Neuron (in vitro differentiated cells): ENCODE results near the gene LLGL2.
"Not testable (repeated sequence)": the region's sequence is repeated elsewhere in the genome, so short reads cannot be mapped to it uniquely, and the experiment has no call there.

Source experiments
- H2AFZ ChIP-seq: one replicate; pipeline ENCODE4 v1.6.1; 2013; ENCODE audit warnings: low read depth, mild to moderate bottlenecking, inconsistent platforms, low read length, moderate library complexity
- H3K27me3 ChIP-seq: one replicate; pipeline ENCODE4 v1.6.1; 2013; ENCODE audit warnings: low read length; ENCODE audit not compliant: insufficient read depth
- H3K36me3 ChIP-seq: one replicate; pipeline ENCODE4 v1.6.1; 2013; ENCODE audit warnings: low read length; ENCODE audit not compliant: insufficient read depth
- H3K4me1 ChIP-seq: one replicate; pipeline ENCODE4 v1.6.1; 2013; ENCODE audit warnings: low read length; ENCODE audit not compliant: insufficient read depth
- H3K4me3 ChIP-seq: 2 replicates; pipeline ENCODE4 v1.5.1; 2013; ENCODE audit warnings: mild to moderate bottlenecking, low read length, moderate library complexity
- H3K9me3 ChIP-seq: one replicate; pipeline ENCODE4 v1.6.1; 2013; ENCODE audit warnings: low read length

Gene LLGL2

DNA sequence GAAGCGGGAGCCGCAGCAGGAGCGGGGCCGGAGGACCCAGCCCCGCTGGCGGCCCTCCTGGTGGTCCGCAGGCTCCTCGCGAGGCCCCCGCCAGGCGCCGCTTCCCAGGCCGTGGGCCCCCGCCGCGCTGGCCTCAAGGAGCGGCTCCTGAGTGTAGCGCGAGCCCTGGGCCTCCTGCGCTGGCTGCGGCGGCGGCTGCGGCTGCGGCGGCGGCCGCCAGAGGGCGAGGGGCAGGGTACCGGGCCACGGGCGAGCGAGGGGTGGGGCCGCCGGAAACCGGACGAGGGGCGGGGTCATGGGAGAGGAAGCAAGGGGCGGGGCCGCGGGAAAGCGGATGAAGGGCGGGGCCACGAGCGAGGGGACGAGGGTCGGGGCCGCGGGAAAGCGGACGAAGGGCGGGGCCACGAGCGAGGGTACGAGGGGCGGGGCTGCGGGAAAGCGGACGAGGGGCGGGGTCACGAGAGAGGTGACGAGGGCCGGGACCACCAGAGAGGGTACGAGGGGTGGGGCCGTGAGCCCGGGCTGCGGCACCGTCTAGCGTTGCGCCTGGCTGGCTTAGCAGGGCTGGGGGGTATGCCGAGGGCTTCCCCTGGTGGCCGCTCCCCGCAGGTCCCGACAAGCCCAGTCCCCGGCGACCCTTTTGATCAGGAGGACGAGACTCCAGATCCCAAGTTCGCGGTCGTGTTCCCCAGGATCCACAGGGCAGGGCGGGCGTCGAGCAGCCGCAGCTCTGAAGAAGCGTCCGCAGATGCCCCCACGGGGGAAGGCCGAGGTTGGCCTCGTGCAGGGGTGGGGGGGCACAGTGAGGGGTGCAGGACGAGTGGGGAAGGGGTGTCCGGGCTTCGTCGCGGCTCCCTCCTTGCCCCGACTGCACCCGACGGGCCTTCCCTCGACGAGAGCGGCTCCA is 63.8 kb downstream of the LLGL2 start:
- H3K4me3 ChIP-seq = peak overlapping the region; percentile 30
- no peaks in the 10 kb centered on the region for H3K4me1 ChIP-seq
- peaks cover 34% of the 10 kb centered on the region for H3K27me3 ChIP-seq
- no peaks in the 10 kb centered on the region for H3K36me3 ChIP-seq
- peak overlapping the region; percentile 36 for H2AFZ ChIP-seq
- peaks cover 24% of the 10 kb centered on the region for H3K9me3 ChIP-seq

- no peaks in the 10 kb centered on the region for H3K36me3 ChIP-seq
- peaks cover 24% of the 10 kb centered on the region for H3K9me3 ChIP-seq
- peaks cover 35% of the 10 kb centered on the region for H3K27me3 ChIP-seq
- H2AFZ ChIP-seq = no peak overlapping the region
- no peaks in the 10 kb centered on the region for H3K4me1 ChIP-seq
- H3K4me3 ChIP-seq = no peak overlapping the region
Observed at GRCh38 chr17:75589919-75590303, 64.4 kb downstream of the LLGL2 start.

GRCh38 chr17:75590314-75590761 is 64.8 kb downstream of the LLGL2 start:
- peaks cover 35% of the 10 kb centered on the region for H3K27me3 ChIP-seq
- H3K4me3 ChIP-seq = no peak overlapping the region
- H3K36me3 ChIP-seq = no peaks in the 10 kb centered on the region
- no peak overlapping the region for H2AFZ ChIP-seq
- H3K4me1 ChIP-seq = no peaks in the 10 kb centered on the region
- H3K9me3 ChIP-seq = peaks cover 24% of the 10 kb centered on the region

DNA sequence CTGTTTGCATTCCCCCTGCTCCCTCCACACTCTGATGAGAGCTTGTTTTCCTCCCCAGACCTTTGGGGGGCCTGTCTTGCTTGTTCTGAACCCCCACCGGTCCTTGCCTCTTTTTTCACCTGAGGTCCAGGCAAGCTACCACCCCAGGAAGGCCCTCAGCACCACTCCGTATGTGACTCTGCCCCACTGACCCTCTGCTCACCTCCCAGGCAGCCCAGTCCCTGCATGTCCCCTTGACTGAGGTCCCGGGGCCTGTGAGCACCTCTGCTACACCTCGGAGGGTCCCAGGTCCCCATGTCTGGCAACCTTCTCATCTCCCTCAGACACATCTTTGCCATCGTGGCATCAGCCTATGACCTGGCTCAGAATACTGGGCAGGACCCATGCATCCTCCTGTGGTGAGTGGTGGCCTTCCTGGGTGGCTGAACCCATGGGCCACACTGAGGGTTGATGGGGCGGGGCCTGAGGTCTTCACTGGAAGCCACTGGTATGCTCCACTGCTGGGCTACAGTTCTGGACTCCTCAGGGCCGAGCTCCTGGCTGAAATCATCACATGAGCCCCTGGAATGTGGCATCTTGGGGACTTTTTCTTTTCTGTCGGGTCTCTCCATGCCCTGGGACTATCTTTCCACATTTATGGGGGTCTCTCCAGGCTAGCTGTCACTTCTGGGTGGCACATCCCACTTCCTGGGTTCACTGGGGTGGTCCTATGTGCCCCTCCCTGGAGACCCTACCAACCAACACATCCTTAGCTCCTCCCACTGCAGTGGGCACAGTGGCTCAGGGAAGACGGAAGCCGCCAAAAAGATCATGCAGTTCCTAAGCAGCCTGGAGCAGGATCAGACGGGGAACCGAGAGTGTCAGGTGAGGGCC is 65.6 kb downstream of the LLGL2 start:
- H3K4me1 ChIP-seq = no peaks in the 10 kb centered on the region
- peaks cover 19% of the 10 kb centered on the region for H3K9me3 ChIP-seq
- peaks cover 40% of the 10 kb centered on the region for H3K27me3 ChIP-seq
- no peak overlapping the region for H3K4me3 ChIP-seq
- H3K36me3 ChIP-seq = no peaks in the 10 kb centered on the region
- no peak overlapping the region for H2AFZ ChIP-seq

GRCh38 chr17:75591722-75592302 is 66.3 kb downstream of the LLGL2 start:
- Histone ChIP-seq H2AFZ (no peak overlapping the region), H3K27me3 (peaks cover 42% of the 10 kb centered on the region), H3K4me3 (no peak overlapping the region), H3K9me3 (peaks cover 16% of the 10 kb centered on the region), H3K4me1 (no peaks in the 10 kb centered on the region), H3K36me3 (no peaks in the 10 kb centered on the region)

DNA sequence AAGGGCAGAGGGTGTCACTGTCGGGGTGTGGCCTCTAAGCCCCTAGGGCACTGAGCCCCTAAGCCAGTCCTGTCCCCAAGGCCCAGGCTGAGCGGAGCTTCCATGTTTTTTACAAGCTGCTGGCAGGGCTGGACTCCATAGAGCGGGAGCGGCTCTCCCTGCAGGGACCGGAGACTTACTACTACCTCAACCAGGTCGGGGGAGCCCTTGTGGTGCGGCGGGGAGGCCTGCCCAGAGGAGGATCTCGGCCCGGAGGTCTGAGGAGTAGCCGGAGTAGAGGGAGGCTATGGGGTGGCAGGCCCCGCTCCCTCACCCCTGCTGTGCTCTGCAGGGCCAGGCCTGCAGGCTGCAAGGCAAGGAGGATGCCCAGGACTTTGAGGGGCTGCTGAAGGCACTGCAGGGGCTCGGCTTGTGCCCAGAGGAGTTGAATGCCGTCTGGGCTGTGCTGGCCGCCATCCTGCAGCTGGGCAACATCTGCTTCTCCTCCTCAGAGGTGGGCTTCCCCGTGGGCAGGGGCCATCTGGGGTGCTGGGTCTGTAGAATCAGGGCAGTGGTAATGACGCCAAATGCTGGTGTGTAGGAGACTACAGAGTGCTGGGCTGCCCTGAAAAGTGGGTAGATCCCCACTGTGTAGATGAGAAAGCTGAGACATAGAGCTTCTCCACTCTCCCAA is 67.0 kb downstream of the LLGL2 start:
- Histone ChIP-seq H3K4me1 (no peaks in the 10 kb centered on the region), H3K27me3 (peaks cover 42% of the 10 kb centered on the region), H3K9me3 (peaks cover 13% of the 10 kb centered on the region), H3K4me3 (no peak overlapping the region), H3K36me3 (no peaks in the 10 kb centered on the region), H2AFZ (no peak overlapping the region)

DNA sequence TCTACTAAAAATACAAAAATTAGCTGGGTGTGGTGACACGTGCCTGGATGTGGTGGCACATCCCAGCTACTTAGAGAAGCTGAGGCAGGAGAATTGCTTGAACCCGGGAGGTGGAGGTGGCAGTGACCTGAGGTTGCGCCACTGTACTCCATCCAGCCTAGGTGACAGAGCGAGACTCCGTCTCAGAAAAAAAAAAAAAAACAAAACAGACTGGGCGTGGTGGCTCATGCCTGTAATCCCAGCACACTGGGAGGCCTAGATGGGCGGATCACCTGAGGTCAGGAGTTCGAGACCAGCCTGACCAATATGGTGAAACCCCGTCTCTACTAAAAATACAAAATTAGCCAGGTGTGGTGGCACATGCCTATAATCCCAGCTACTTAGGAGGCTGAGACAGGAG is 67.9 kb downstream of the LLGL2 start:
- not testable (repeated sequence) for H3K9me3 ChIP-seq, H2AFZ ChIP-seq
- H3K27me3 ChIP-seq = peaks cover 33% of the 10 kb centered on the region

DNA sequence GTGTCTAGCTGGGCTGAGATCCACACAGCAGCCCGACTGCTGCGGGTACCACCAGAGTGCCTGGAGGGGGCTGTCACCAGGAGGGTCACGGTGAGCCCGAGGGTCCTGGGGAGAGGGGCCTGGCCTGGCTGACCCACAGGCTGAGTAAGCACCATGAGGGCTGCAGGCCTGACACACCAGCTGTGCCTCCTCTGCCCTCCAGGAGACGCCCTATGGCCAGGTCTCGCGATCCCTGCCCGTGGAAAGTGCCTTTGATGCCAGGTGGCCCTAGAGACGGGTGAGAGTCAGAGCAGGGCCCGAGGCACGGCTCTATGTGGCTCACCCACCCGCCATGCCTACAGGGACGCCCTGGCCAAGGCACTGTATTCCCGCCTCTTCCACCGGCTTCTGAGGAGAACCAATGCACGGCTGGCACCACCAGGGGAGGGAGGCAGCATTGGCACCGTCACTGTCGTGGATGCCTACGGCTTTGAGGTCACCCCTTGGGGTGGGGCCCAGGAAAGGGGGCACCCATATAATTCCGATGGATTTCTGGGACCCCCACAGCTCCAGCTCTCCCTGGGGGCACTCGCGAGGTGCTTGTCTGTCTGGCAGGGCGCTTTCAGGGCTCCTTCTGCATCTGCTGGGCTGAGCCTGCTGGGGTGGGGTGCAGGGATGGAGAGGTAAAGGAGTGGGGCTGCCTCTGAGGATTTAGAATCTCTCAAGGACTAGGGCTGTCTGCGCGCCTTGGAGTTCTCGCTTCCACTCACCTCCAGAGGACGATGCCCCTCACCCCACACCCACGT is 69.2 kb downstream of the LLGL2 start:
- no peaks in the 10 kb centered on the region for H3K4me1 ChIP-seq
- H3K9me3 ChIP-seq = peaks cover 6% of the 10 kb centered on the region
- peaks cover 32% of the 10 kb centered on the region for H3K27me3 ChIP-seq
- H2AFZ ChIP-seq = no peak overlapping the region
- H3K4me3 ChIP-seq = no peak overlapping the region
- no peaks in the 10 kb centered on the region for H3K36me3 ChIP-seq

More for the DNA sequence above, 67.9 kb downstream of the LLGL2 start:
- not testable (repeated sequence) for H3K4me3 ChIP-seq, H3K36me3 ChIP-seq, H3K4me1 ChIP-seq

DNA sequence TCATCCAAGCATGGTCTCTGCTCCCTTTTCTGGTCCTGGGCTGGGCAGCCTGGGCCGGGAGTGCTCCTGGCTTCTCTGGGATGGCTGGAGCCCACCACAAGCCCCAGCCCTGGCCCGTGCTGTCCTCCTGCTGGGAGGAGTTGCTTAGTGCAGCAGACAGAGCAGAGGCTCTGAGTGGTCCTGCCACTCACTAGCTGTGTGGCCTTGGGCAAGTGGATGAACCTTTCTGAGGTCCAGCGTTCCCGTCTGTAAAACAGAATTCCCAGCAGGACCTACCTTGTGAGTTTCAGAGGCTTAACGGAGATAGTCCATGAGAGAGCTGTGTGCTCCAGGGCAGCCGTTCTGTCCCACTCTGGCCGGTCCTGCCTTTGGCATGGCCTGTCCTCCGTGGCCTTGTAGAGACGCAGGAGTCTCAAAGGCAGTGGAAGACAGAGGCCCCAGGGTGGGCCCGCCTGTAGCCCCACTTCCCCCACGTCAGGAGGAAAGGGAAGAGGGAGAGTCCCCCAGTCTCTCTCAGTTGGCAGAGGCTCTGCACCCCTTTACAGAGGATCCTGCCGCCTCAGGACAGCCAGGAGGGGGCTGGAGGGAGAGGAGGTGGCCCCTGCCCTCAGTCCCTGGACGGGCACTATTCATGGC is 69.9 kb downstream of the LLGL2 start:
- Histone ChIP-seq H3K4me3 (no peak overlapping the region), H3K9me3 (no peaks in the 10 kb centered on the region), H2AFZ (no peak overlapping the region), H3K27me3 (peaks cover 31% of the 10 kb centered on the region), H3K36me3 (no peaks in the 10 kb centered on the region), H3K4me1 (no peaks in the 10 kb centered on the region)

- Histone ChIP-seq H3K9me3 (no peaks in the 10 kb centered on the region), H3K4me3 (no peak overlapping the region), H2AFZ (no peak overlapping the region), H3K4me1 (no peaks in the 10 kb centered on the region), H3K36me3 (no peaks in the 10 kb centered on the region), H3K27me3 (peaks cover 28% of the 10 kb centered on the region)
Observed at GRCh38 chr17:75595920-75596313, 70.4 kb downstream of the LLGL2 start.

- no peaks in the 10 kb centered on the region for H3K9me3 ChIP-seq
- no peaks in the 10 kb centered on the region for H3K4me1 ChIP-seq
- H3K27me3 ChIP-seq = peaks cover 26% of the 10 kb centered on the region
- H3K4me3 ChIP-seq = no peak overlapping the region
- H3K36me3 ChIP-seq = no peaks in the 10 kb centered on the region
- H2AFZ ChIP-seq = no peak overlapping the region
Observed at GRCh38 chr17:75596320-75597087, 71.0 kb downstream of the LLGL2 start.
